ENCODE data around the gene NELFCD. TPM values are rescaled to one million over a fixed set of nuclear protein-coding genes. Genes with fewer than 3 reads are reported as not detected.

Gene NELFCD
- total RNA-seq, 8 experiments from 2014 or later: 31.0 to 126 (median 65.7) TPM

DNA sequence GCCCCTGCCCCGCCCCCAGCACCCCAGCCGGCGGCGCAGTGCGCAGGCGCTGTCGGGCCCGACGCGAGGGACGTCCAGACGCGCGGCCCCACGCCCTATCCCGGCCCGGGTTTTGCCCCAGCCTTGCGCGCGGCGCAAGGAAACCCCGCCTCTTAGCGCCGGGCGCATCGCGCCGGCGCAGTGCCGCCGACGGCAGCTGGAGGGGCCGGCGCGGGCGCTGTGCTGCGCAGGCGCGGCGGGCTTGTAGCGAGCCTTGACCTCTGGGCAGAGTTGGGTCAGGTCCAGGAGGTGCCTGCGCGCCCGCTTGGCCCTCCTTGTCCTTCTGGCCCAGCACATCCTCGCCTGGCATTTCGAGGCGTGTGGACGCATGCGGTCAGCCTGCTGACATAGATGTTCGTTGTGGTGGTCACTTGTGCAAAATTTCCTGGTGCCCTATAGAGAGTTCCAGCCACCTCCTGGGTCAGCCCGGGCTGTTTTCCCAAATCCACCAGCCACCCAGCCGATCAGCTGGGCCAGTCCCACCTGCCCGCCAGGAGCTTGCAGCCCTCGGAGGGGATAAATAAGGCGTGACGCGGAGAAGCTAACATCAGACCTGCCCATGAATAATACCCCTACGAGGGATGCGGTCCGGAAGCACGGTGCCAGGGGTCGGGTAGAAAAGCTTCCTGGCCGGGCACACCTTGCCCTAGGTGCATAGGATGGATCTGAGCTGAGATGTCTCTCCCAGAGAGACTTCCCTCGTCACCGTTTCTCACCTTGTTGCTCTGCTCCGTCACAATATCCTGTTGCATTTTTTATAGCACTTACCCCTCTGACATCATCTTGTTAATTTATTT, 62.0 kb downstream of the NELFCD start:
- H3K27ac ChIP-seq: peak overlapping the region in 1 of 2 donors; percentile 77
- peak; percentile 93 to 98 (median 97) for ATAC-seq (replicated peaks in 6 of 8)
- WGBS, 10 experiments: 33 to 89% (median 79%) methylated on average over 1 to 19 of the region's 66 CpGs; no CpG with 5 or more reads in 2 of the 10 experiments
- in situ Hi-C loops (cut with MboI; ENCODE audit: low pct_unique_long_range_greater_than_20kb in 2 of 9, low sequenced_read_pairs in 9 of 9, unreplicated experiment in 9 of 9): loop anchor here in 1 of 9 experiments (25.0 kb wide), 1 partner anchor 156 kb away; no protein-coding TSS in a partner anchor
- H3K4me3 ChIP-seq: peak overlapping the region; percentile 43 to 68 (median 53)
- peaks cover 18 to 34% of the 10 kb centered on the region in 2 donors for H3K4me1 ChIP-seq (replicated peaks in 1 of 2)

DNA sequence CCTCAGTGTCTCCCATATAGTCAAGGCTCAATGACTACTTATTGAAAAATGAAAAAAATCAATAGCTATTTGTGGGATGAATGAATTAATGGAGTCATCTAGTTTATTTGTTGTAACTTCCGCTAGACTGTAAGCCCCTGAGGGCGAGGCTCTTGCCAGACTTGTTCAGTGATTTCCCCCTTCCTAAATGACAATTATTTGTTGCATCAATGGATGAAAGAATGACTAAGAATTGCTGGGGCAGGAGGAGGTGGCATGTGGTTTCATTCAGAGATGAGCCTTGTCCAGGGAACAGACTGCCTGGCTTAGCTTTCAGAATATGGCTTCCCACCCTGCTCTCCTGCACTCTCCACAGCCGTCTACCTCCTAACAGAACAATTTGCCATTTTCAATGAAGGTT, 62.6 kb downstream of the NELFCD start:
- ATAC-seq (replicated peaks in 6 of 8): no peak
- in situ Hi-C loops (cut with MboI; ENCODE audit: low pct_unique_long_range_greater_than_20kb in 2 of 9, low sequenced_read_pairs in 9 of 9, unreplicated experiment in 9 of 9): loop anchor here in 1 of 9 experiments (25.0 kb wide), 1 partner anchor 156 kb away; no protein-coding TSS in a partner anchor
- H3K4me3 ChIP-seq: no peak overlapping the region
- H3K27ac ChIP-seq: no peak overlapping the region
- H3K4me1 ChIP-seq (replicated peaks in 1 of 2): peaks cover 18 to 27% of the 10 kb centered on the region in 2 donors
- 0 to 100% (median 78%) methylated on average over 2 to 3 of the region's 3 CpGs for WGBS, 10 experiments

DNA sequence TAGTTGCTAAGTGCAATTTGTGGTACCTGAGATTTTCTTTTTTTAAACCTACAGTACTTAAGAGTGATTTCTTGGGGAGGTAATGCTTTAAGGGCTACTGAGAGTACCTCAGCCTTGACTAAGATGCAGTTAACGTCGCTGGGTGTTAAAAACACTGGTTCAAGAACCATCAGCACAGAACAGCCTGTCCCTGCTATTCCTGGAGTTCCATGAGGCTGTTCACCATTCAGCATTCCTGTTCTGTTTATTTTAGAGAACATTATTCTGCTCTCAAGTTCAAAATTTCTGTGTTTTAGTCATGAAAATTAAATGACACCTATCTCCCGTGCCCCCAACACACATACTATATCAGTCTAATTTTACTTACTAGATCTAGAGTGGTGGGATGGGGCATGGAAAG, 63.2 kb downstream of the NELFCD start:
- H3K4me1 ChIP-seq (replicated peaks in 1 of 2): peaks cover 18 to 23% of the 10 kb centered on the region in 2 donors
- H3K4me3 ChIP-seq: no peak overlapping the region
- in situ Hi-C loops (cut with MboI; ENCODE audit: low pct_unique_long_range_greater_than_20kb in 2 of 9, low sequenced_read_pairs in 9 of 9, unreplicated experiment in 9 of 9): loop anchor here in 1 of 9 experiments (25.0 kb wide), 1 partner anchor 157 kb away; no protein-coding TSS in a partner anchor
- H3K27ac ChIP-seq: no peak overlapping the region
- WGBS, 10 experiments: 80 to 100% (median 93%) methylated on average over 1 to 3 of the region's 3 CpGs; no CpG with 5 or more reads in 2 of the 10 experiments
- no peak for ATAC-seq (replicated peaks in 6 of 8)

Other genes with a start within 250 kb of the NELFCD start
- 1 to 10 TPM in 5 of 8 experiments, under 1 TPM in 3; 0.50 to 5.0 (median 2.3) TPM for gene GNAS-AS1, start 130.4 kb upstream of the NELFCD start, total RNA-seq
- 1,000 to 10,000 TPM in 2 of 8 experiments, 100 to 1,000 TPM in 6; 567 to 1,051 (median 853) TPM for gene GNAS, start 128.5 kb upstream of the NELFCD start, total RNA-seq
- 100 to 1,000 TPM in 1 of 8 experiments, 10 to 100 TPM in 2, 1 to 10 TPM in 3, under 1 TPM in 2; 0.71 to 114 (median 3.3) TPM for gene CTSZ, start 26.0 kb downstream of the NELFCD start, total RNA-seq
- 1 to 10 TPM in 2 of 8 experiments, under 1 TPM in 6; 0.57 to 3.4 (median 0.79) TPM for gene TUBB1, start 38.2 kb downstream of the NELFCD start, total RNA-seq
- gene ATP5F1E, start 51.1 kb downstream of the NELFCD start, total RNA-seq: 10 to 100 TPM; 34.5 to 94.0 (median 69.8) TPM
- 10 to 100 TPM; 40.1 to 81.9 (median 63.3) TPM for gene PRELID3B, start 61.5 kb downstream of the NELFCD start, total RNA-seq
- gene ZNF831, start 182.6 kb downstream of the NELFCD start, total RNA-seq: under 1 TPM; 0.09 to 0.66 (median 0.12) TPM